ENCODE measurements around the gene PADI2. TPM values are rescaled to one million over a fixed set of nuclear protein-coding genes. Genes with fewer than 3 reads are reported as not detected.

Gene PADI2
- total RNA-seq, 4 donors from 2014 or later = 156 to 176 (median 171) TPM

DNA sequence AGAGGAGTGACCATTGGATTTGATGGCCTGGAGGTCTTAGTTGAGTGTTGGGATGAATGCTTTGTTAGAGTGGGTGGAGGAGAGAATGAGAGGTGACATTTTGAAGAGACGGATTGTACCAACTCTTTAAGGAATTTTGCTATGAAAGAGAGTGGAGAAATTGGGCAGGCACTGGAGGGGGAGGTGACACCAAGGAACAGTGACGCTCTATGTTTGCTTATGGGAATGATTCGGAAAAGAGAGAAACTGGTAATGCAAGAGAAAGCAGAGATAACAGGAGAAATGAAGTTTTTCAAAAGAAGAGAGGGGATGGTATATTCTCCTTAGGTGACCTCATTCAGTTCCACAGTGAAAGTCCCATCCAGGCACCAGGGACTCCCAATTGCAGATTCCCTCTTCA lies 24.5 kb upstream of the PADI2 start:
- in situ Hi-C loops (cut with MboI; ENCODE audit: low sequenced_read_pairs in 4 of 4) = no loop called here
- DNase-seq (no peak), ATAC-seq (no peak)
- TF ChIP-seq, protein P1, sequence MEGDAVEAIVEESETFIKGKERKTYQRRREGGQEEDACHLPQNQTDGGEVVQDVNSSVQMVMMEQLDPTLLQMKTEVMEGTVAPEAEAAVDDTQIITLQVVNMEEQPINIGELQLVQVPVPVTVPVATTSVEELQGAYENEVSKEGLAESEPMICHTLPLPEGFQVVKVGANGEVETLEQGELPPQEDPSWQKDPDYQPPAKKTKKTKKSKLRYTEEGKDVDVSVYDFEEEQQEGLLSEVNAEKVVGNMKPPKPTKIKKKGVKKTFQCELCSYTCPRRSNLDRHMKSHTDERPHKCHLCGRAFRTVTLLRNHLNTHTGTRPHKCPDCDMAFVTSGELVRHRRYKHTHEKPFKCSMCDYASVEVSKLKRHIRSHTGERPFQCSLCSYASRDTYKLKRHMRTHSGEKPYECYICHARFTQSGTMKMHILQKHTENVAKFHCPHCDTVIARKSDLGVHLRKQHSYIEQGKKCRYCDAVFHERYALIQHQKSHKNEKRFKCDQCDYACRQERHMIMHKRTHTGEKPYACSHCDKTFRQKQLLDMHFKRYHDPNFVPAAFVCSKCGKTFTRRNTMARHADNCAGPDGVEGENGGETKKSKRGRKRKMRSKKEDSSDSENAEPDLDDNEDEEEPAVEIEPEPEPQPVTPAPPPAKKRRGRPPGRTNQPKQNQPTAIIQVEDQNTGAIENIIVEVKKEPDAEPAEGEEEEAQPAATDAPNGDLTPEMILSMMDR (IDR thresholded peaks at IDR 0.05 in 4 of 5, conservative IDR thresholded peaks at IDR 0.05 in 1 of 5) = no peak
- no peak for TF ChIP-seq POLR2A (IDR thresholded peaks at IDR 0.05)
- Histone ChIP-seq H3K27ac (no peak overlapping the region), H3K4me3 (no peak overlapping the region), H3K27me3 (peaks cover 2 to 7% (median 4%) of the 10 kb centered on the region in 3 donors), H3K4me1 (no peaks in the 10 kb centered on the region), H3K36me3 (no peaks in the 10 kb centered on the region), H3K9me3 (no peaks in the 10 kb centered on the region)
- intact Hi-C loops (cut with DNase I; ENCODE audit: low total_unique reads) = no loop called here

GRCh38 chr1:17141441-17142197 lies 22.4 kb upstream of the PADI2 start:
- intact Hi-C loops (cut with DNase I; ENCODE audit: low total_unique reads) = no loop called here
- H3K4me1 ChIP-seq = no peaks in the 10 kb centered on the region
- H3K9me3 ChIP-seq = no peaks in the 10 kb centered on the region
- in situ Hi-C loops (cut with MboI; ENCODE audit: low sequenced_read_pairs in 4 of 4) = no loop called here
- H3K4me3 ChIP-seq = no peak overlapping the region
- H3K27ac ChIP-seq = no peak overlapping the region
- peaks cover 0 to 14% (median 6%) of the 10 kb centered on the region in 3 donors for H3K27me3 ChIP-seq
- DNase-seq (no peak), ATAC-seq (no peak)
- H3K36me3 ChIP-seq = no peaks in the 10 kb centered on the region
- TF ChIP-seq POLR2A (IDR thresholded peaks at IDR 0.05) = no peak
- TF ChIP-seq, protein P1 (IDR thresholded peaks at IDR 0.05 in 4 of 5, conservative IDR thresholded peaks at IDR 0.05 in 1 of 5) = no peak

- H3K4me1 ChIP-seq = no peaks in the 10 kb centered on the region
- no peaks in the 10 kb centered on the region for H3K36me3 ChIP-seq
- H3K4me3 ChIP-seq = no peak overlapping the region
- DNase-seq (no peak), ATAC-seq (no peak)
- no peaks in the 10 kb centered on the region for H3K9me3 ChIP-seq
- TF ChIP-seq POLR2A (IDR thresholded peaks at IDR 0.05) = no peak
- TF ChIP-seq, protein P1 (IDR thresholded peaks at IDR 0.05 in 4 of 5, conservative IDR thresholded peaks at IDR 0.05 in 1 of 5) = no peak
- no peak overlapping the region for H3K27ac ChIP-seq
- peaks cover 0 to 19% (median 10%) of the 10 kb centered on the region in 3 donors for H3K27me3 ChIP-seq
- in situ Hi-C loops (cut with MboI; ENCODE audit: low sequenced_read_pairs in 4 of 4) = no loop called here
- intact Hi-C loops (cut with DNase I; ENCODE audit: low total_unique reads) = no loop called here
Measured at GRCh38 chr1:17140279-17140678, 21.0 kb upstream of the PADI2 start.

DNA sequence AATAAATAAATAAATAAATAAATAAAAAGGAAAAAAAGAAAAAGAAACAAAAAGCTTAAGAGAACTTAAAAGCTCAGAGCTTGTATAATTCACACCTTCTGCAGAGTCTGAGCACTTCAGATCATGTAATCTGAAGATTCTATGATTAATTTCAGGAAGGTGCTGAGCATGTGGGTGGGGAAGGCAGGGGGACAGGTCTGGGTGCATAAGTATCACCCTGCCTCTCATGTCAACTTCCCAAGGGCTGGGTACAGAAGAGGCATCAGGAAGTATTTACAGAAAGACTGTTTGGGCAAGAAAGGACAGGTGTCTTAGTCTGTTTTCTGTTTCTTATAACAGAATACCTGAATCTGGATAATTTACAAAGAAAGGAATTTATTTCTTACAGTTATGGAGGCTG lies 20.4 kb upstream of the PADI2 start:
- Histone ChIP-seq H3K27me3 (peaks cover 0 to 22% (median 10%) of the 10 kb centered on the region in 3 donors), H3K27ac (no peak overlapping the region), H3K9me3 (no peaks in the 10 kb centered on the region), H3K4me3 (no peak overlapping the region), H3K36me3 (no peaks in the 10 kb centered on the region), H3K4me1 (no peaks in the 10 kb centered on the region)
- TF ChIP-seq, protein P1 (IDR thresholded peaks at IDR 0.05 in 4 of 5, conservative IDR thresholded peaks at IDR 0.05 in 1 of 5) = no peak
- TF ChIP-seq POLR2A (IDR thresholded peaks at IDR 0.05) = no peak
- no peak for ATAC-seq
- DNase-seq = no peak
- in situ Hi-C loops (cut with MboI; ENCODE audit: low sequenced_read_pairs in 4 of 4) (no loop called here), intact Hi-C loops (cut with DNase I; ENCODE audit: low total_unique reads) (no loop called here)

Measured in gastrocnemius medialis (tissue), 4 donors.